ENCODE data around the gene HOMER3.

- no peak for TF ChIP-seq CTCF (IDR thresholded peaks at IDR 0.05)
- TF ChIP-seq POLR2A (IDR thresholded peaks at IDR 0.05), result no peak
These were observed 42.9 kb downstream of the HOMER3 start for GRCh38 chr19:18898081-18898606.

Measured in esophagus squamous epithelium (tissue), 4 donors.